ENCODE data around the gene CD46. TPM values are rescaled to one million over a fixed set of nuclear protein-coding genes. Genes with fewer than 3 reads are reported as not detected.

CD46 gene
- polyA plus RNA-seq, 1 experiment = 61.7 TPM

DNA sequence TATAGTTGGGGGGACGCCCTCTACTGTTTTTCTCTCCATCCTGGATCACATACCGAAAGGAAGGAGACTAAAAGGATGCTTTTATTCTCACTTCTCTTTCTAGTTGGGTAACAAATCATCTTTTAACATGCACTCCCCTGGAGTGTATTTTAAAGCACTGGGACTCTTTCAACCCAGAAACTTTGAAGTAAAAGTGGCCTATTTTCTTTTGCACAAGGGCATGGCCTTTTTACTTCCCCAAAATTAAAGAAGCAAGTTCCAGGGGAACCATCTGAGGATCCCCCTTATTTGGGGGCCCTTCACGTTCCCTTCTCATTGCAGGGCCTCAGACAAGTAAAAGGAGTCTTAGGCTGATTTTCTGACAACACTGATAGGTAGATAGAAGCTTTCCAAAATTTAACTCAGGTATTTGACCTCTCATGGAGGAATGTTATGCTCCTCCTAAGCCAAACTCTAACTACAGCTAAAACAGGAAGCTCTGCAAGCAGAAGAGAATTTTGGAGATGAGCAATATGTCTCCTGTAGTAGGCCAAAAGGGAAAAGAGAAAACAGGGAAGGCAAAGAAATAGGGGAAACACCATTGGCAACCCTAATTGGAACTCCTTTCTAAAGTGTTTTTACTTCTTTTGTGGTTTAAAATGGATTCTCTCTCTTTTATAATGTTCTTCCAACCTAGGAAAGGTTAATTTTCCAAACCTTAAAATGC lies 8.9 kb upstream of the CD46 start:
- Histone ChIP-seq H3K27me3 (ENCODE audit: control insufficient read depth, insufficient read depth, low read length) (no peaks in the 10 kb centered on the region), H3K4me3 (ENCODE audit: low read depth, low read length) (no peak overlapping the region), H3K36me3 (ENCODE audit: control insufficient read depth, insufficient read depth, low read length) (no peaks in the 10 kb centered on the region)
- ChIA-PET POLR2A (no interaction called here), CTCF (interaction anchor here (1.4 kb wide), 1 partner anchor 17 kb away, joined by 4 read pairs; no protein-coding TSS in a partner anchor)
- DNase-seq (ENCODE audit: low read depth) = no peak
- TF ChIP-seq, protein P1, sequence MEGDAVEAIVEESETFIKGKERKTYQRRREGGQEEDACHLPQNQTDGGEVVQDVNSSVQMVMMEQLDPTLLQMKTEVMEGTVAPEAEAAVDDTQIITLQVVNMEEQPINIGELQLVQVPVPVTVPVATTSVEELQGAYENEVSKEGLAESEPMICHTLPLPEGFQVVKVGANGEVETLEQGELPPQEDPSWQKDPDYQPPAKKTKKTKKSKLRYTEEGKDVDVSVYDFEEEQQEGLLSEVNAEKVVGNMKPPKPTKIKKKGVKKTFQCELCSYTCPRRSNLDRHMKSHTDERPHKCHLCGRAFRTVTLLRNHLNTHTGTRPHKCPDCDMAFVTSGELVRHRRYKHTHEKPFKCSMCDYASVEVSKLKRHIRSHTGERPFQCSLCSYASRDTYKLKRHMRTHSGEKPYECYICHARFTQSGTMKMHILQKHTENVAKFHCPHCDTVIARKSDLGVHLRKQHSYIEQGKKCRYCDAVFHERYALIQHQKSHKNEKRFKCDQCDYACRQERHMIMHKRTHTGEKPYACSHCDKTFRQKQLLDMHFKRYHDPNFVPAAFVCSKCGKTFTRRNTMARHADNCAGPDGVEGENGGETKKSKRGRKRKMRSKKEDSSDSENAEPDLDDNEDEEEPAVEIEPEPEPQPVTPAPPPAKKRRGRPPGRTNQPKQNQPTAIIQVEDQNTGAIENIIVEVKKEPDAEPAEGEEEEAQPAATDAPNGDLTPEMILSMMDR (IDR thresholded peaks at IDR 0.05; ENCODE audit: insufficient read depth, low read depth, low read length) = no peak

DNA sequence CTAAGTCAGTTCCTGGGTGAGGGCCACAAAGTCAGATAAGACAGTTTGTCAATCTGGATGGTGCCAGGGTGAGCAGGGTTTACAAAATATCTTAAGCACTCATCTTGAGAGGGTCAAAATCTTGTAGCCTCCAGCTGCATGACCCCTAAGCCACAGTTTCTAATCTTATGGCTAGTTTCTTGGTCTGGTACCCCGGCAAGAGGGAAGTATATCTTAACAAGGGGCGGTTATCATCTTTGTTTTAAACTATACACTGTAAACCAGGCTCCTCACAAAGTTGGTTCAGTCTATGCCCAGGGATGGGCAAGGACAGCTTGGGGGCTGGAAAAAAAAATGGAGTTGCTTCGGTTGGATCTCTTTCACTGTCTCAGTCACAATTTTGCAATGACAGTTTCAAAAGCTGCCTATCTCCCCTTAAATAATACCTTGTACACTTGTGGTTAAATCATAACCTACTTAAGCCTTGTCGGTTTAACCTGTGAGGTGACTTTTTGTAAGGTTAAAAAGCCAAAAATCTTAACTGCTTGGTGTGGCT lies 7.8 kb upstream of the CD46 start:
- ChIA-PET CTCF (interaction anchor here (1.3 to 1.4 kb wide), 2 partner anchors 18 to 45 kb away, joined by 4 read pairs; no protein-coding TSS in a partner anchor), POLR2A (no interaction called here)

DNA sequence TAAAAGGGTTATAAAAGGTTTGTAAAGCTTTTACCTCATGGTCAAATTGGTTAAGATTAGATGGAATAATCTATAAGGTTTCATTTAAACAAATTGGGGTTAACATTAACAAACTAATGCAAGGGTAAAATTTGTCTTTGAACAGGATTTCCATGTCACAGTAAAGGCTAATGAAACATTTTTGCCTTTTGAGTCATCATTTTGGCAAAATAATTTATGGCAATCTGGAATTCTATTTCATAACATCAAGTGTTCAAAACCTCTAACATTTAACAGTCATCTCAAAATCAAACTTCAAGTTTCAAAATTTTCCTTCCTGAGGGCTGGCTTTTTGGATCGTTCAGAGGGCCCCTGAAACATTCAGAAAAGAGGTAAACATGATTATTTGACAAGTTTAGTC lies 6.6 kb upstream of the CD46 start:
- DNase-seq (ENCODE audit: low read depth) = no peak
- Histone ChIP-seq H3K27me3 (ENCODE audit: control insufficient read depth, insufficient read depth, low read length) (no peaks in the 10 kb centered on the region), H3K36me3 (ENCODE audit: control insufficient read depth, insufficient read depth, low read length) (no peaks in the 10 kb centered on the region), H3K4me3 (ENCODE audit: low read depth, low read length) (no peak overlapping the region)
- CTCF ChIA-PET = interaction anchor here (1.3 kb wide), 1 partner anchor 46 kb away, joined by 4 read pairs; no protein-coding TSS in a partner anchor
- POLR2A ChIA-PET = no interaction called here
- TF ChIP-seq, protein P1 (IDR thresholded peaks at IDR 0.05; ENCODE audit: insufficient read depth, low read depth, low read length) = no peak

More for the DNA sequence above, 7.8 kb upstream of the CD46 start:
- TF ChIP-seq, protein P1 (IDR thresholded peaks at IDR 0.05; ENCODE audit: insufficient read depth, low read depth, low read length) = no peak
- no peaks in the 10 kb centered on the region for H3K36me3 ChIP-seq (ENCODE audit: control insufficient read depth, insufficient read depth, low read length)
- no peak overlapping the region for H3K4me3 ChIP-seq (ENCODE audit: low read depth, low read length)
- H3K27me3 ChIP-seq (ENCODE audit: control insufficient read depth, insufficient read depth, low read length) = no peaks in the 10 kb centered on the region
- DNase-seq (ENCODE audit: low read depth) = no peak

DNA sequence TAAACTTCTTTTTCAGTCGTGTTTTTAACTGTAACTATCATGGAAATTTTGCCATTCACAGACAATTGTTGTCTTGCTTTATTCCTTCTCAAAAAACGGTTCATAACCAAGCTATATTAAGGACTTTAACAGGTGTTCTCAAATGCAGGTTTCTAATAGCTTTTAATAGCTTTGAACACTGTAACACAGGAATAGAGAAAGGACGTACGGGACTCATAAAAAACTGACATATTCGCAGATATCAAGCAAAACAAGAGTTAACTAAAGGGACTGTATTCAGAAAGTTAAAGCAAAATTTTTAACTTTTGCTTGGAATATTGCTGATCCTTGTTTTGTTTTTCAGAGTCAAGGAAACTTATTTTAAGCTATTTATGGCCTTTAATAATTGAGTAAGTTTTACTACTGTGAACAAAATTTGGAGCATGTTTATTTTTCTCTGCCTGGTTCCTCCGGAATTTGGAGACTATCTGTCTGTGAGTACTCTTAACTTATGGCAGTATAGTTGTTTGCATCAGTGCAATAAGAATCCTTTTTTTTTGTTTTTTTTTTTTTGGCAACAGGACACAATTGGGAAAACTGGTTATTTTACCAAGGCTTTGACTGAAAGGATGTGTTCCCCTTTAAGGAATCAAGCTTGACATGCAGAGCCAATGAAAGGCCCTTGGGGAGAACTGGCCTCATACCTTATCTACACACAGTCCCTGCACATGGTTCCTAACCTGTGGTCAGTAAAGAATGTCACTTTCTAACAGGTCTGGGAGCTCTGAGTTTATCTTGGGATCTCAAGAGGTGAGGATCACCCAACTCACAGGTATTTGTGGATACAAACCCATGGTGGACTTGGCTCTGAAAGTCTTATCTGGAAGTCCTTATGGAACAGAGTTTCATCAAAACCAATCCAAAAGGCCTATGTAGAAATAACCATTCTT lies 5.8 kb upstream of the CD46 start:
- H3K4me3 ChIP-seq (ENCODE audit: low read depth, low read length) = no peak overlapping the region
- TF ChIP-seq, protein P1 (IDR thresholded peaks at IDR 0.05; ENCODE audit: insufficient read depth, low read depth, low read length) = no peak
- ChIA-PET CTCF (interaction anchor here (0.7 kb wide), 1 partner anchor 51 kb away, joined by 3 read pairs; no protein-coding TSS in a partner anchor), POLR2A (no interaction called here)
- no peak for DNase-seq (ENCODE audit: low read depth)
- no peaks in the 10 kb centered on the region for H3K36me3 ChIP-seq (ENCODE audit: control insufficient read depth, insufficient read depth, low read length)
- H3K27me3 ChIP-seq (ENCODE audit: control insufficient read depth, insufficient read depth, low read length) = no peaks in the 10 kb centered on the region

Measured in BJ (cell line).